ENCODE measurements around the gene CLNK. TPM values are rescaled to one million over a fixed set of nuclear protein-coding genes. Genes with fewer than 3 reads are reported as not detected.

The CLNK gene
- total RNA-seq, 1 donor from 2014 or later, result not detected

DNA sequence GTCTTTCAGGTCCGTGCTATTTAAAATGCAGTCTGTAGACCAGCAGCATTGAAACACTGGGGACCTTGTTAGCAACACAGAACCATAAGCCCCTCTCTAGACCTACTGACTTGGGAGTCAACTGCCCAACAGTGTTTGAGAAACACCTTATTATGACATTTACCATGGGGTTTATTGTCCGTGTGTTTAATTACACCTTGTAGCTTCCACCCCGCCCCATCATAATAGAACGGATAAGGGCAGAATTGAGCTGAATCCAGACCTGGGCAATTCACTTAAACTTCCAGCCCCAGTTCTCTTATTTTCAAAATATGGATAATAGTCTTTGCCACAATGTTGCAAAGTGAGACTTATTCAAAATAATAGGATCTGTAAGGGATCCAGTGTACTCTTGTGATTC, 30.6 kb upstream of the CLNK start:
- peaks cover 7% of the 10 kb centered on the region for H3K36me3 Mint-ChIP-seq (ENCODE audit: low read depth, unreplicated experiment)
- no peak overlapping the region for H3K27ac Mint-ChIP-seq (ENCODE audit: unreplicated experiment)
- H3K9me3 Mint-ChIP-seq (ENCODE audit: unreplicated experiment), result no peaks in the 10 kb centered on the region
- H3K4me3 Mint-ChIP-seq (ENCODE audit: unreplicated experiment), result no peak overlapping the region
- H3K4me1 Mint-ChIP-seq (ENCODE audit: unreplicated experiment), result no peaks in the 10 kb centered on the region
- TF ChIP-seq, protein P1, sequence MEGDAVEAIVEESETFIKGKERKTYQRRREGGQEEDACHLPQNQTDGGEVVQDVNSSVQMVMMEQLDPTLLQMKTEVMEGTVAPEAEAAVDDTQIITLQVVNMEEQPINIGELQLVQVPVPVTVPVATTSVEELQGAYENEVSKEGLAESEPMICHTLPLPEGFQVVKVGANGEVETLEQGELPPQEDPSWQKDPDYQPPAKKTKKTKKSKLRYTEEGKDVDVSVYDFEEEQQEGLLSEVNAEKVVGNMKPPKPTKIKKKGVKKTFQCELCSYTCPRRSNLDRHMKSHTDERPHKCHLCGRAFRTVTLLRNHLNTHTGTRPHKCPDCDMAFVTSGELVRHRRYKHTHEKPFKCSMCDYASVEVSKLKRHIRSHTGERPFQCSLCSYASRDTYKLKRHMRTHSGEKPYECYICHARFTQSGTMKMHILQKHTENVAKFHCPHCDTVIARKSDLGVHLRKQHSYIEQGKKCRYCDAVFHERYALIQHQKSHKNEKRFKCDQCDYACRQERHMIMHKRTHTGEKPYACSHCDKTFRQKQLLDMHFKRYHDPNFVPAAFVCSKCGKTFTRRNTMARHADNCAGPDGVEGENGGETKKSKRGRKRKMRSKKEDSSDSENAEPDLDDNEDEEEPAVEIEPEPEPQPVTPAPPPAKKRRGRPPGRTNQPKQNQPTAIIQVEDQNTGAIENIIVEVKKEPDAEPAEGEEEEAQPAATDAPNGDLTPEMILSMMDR (IDR thresholded peaks at IDR 0.05; ENCODE audit: unreplicated experiment), result no peak
- peaks cover 1% of the 10 kb centered on the region for H3K27me3 Mint-ChIP-seq (ENCODE audit: unreplicated experiment)
- DNase-seq (ENCODE audit: low spot score), result no peak

DNA sequence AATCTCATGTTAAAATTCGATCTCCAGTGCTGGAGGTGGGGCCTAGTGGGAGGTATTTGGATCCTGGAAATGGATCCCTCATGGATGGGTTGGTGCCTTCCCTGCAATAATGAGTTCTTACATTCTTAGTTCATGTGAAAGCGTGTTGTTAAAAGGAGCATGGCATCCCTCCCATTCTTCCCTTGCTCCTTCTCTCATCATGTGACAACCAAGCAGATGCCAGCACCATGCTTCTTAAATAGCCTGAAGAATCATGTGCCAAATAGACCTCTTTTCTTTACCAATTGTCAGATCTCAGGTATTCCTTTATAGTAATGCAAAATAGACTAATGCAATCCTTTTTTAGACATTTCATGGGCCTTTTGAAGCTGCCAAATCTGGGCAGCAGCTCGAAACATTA, 29.0 kb upstream of the CLNK start:
- Mint-ChIP-seq H3K4me1 (ENCODE audit: unreplicated experiment) (no peaks in the 10 kb centered on the region), H3K4me3 (ENCODE audit: unreplicated experiment) (no peak overlapping the region), H3K27me3 (ENCODE audit: unreplicated experiment) (peaks cover 1% of the 10 kb centered on the region), H3K27ac (ENCODE audit: unreplicated experiment) (no peak overlapping the region), H3K36me3 (ENCODE audit: low read depth, unreplicated experiment) (peaks cover 7% of the 10 kb centered on the region), H3K9me3 (ENCODE audit: unreplicated experiment) (no peaks in the 10 kb centered on the region)
- no peak for DNase-seq (ENCODE audit: low spot score)
- TF ChIP-seq, protein P1 (IDR thresholded peaks at IDR 0.05; ENCODE audit: unreplicated experiment), result no peak

DNA sequence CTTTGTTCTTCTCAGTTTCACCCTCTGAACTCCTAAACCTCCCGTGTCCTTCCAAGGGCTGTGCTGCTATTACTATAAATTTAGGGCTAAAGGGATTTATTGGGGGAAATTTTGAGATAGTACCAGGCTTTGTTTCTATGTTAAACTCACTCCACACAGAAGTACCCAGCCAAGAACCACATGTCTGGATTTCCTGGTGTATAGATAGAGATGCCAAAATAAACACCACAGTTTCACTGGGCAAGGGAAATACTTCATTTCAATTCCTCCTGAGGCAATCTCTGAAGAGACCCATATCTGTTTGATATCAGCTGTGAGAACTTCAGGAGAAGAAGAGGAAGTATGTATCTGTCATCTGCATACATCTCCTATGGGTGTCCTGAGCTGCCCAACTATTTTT, 21.7 kb upstream of the CLNK start:
- H3K4me1 Mint-ChIP-seq (ENCODE audit: unreplicated experiment), result peaks cover 4% of the 10 kb centered on the region
- H3K27me3 Mint-ChIP-seq (ENCODE audit: unreplicated experiment), result no peaks in the 10 kb centered on the region
- H3K4me3 Mint-ChIP-seq (ENCODE audit: unreplicated experiment), result no peak overlapping the region
- TF ChIP-seq, protein P1 (IDR thresholded peaks at IDR 0.05; ENCODE audit: unreplicated experiment), result no peak
- no peak for DNase-seq (ENCODE audit: low spot score)
- no peak overlapping the region for H3K27ac Mint-ChIP-seq (ENCODE audit: unreplicated experiment)
- no peaks in the 10 kb centered on the region for H3K9me3 Mint-ChIP-seq (ENCODE audit: unreplicated experiment)
- no peaks in the 10 kb centered on the region for H3K36me3 Mint-ChIP-seq (ENCODE audit: low read depth, unreplicated experiment)

DNA sequence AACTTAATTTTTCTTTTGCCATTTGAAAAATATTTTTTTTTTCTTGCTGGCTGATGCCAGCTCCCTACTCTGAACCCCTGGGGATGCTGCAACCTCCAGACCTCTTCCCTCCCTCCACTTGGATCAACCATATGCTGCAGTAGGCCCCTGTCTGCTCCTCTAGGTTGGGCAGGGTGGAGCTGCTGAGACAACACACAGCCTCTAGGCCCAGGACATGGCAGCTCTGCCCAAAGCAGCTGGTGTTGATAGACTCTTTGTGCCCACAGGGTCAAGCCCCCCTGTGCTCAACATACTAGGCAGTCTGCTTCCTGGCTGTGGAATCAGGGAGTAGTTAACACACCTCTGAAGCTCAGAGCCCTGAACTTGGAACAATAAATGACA, 19.9 kb upstream of the CLNK start:
- H3K9me3 Mint-ChIP-seq (ENCODE audit: unreplicated experiment), result no peaks in the 10 kb centered on the region
- TF ChIP-seq, protein P1 (IDR thresholded peaks at IDR 0.05; ENCODE audit: unreplicated experiment), result no peak
- H3K4me1 Mint-ChIP-seq (ENCODE audit: unreplicated experiment), result peaks cover 4% of the 10 kb centered on the region
- no peaks in the 10 kb centered on the region for H3K27me3 Mint-ChIP-seq (ENCODE audit: unreplicated experiment)
- no peak overlapping the region for H3K4me3 Mint-ChIP-seq (ENCODE audit: unreplicated experiment)
- DNase-seq (ENCODE audit: low spot score), result no peak
- no peak overlapping the region for H3K27ac Mint-ChIP-seq (ENCODE audit: unreplicated experiment)
- no peaks in the 10 kb centered on the region for H3K36me3 Mint-ChIP-seq (ENCODE audit: low read depth, unreplicated experiment)

DNA sequence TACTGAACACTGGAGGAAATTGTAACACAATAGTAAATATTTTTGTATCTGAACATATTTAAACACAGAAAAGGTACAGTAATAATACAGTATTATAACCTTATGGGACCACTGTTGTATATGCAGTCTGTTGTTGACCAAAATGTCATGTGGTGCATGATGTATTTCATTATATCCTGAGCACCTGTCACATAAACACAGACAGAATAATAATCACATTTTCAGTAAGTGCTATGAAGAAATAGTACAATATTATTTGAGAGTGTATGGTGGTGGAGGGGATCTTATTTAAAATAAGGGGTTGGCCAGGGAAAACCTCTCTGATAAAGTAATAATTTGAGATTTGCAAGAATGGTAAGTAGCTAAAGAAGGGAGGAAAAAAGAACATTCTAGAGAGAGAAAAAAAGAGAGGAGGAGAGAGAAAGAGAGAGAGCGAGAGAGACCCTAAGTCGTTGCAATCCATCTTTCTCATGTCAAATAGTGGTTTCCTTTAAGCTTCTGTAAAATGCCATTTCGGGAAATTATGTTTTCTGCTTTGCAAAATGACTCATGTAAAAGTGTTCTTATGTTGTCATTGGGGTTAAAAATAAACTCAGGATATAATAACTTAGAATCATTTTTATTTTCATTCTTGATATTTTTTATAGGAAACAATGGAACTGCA, 19.3 kb upstream of the CLNK start:
- Mint-ChIP-seq H3K27ac (ENCODE audit: unreplicated experiment) (no peak overlapping the region), H3K9me3 (ENCODE audit: unreplicated experiment) (no peaks in the 10 kb centered on the region), H3K4me3 (ENCODE audit: unreplicated experiment) (no peak overlapping the region), H3K4me1 (ENCODE audit: unreplicated experiment) (peaks cover 4% of the 10 kb centered on the region), H3K36me3 (ENCODE audit: low read depth, unreplicated experiment) (no peaks in the 10 kb centered on the region), H3K27me3 (ENCODE audit: unreplicated experiment) (no peaks in the 10 kb centered on the region)
- no peak for DNase-seq (ENCODE audit: low spot score)
- TF ChIP-seq, protein P1 (IDR thresholded peaks at IDR 0.05; ENCODE audit: unreplicated experiment), result no peak
